Activated T-helper 9 cell treated with anti-CD3 and anti-CD28 coated beads, Interleukin-2, amount 50 U/mL, for 16 hours (primary cell): ENCODE measurements around the gene CRB1.
"Not testable (repeated sequence)": the region's sequence is repeated elsewhere in the genome, so short reads cannot be mapped to it uniquely, and the experiment has no call there.

ENCODE experiments used
- DNase-seq: peaks from one replicate; pipeline ENCODE4 v3.0.0-alpha.2; 2020; ENCODE audit warnings: low read depth

CRB1 gene

DNA sequence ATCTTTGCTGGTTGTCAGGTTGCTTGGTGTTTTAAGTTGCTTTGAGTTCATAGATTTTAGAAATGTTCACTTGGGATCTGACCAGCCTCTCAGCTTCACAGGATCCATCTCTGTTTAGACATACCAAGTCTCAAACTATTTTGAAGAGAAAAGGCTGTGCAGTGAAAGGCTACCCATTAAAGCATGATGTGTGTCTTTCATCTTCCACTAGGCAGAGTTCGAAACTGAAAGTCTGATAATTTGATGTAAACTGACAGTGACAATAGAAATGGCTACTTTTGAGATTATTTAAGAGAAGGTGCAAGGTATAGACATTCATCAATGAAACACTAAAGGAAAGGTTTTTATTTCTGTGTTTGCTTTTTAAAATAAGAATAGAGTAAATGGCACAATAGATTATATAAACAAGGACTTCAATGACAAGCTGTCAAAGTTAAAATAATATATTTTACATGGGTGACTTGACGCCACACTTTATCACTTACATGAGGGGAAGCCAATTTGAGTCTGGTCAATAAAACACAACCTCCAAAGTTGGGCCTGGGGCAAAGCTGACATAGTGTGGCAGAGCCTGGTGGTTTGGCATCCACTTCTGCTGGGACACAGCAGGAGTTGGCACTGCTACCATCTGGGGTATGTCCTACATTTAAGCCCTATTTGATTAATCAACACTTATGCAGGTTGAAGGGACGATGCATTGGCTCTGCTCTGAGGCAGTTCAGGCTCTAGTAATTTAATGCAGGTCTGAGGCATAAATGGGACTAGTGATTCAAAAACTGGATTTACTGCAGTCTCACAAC, 197.7 kb downstream of the CRB1 start:
- DNase-seq = no peak

DNA sequence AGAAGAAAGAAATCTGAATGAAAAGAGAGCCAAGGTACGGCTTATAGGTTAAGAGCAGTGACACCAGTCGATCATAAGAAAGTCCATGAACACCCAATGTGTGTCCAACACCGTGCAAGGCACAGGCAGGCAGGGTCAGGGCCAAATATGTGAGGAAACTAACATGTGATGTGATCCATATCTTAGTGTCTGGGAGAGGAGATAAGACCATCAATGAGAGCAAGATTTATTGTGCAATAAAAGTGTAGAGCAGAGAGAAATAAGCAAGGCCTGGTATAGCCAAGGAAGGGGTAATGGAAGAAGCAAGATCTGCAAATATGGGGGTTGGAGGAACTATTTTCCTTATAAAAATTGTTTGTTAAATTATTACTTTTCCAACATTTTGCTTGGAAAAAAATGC, 198.8 kb downstream of the CRB1 start:
- DNase-seq = no peak

DNA sequence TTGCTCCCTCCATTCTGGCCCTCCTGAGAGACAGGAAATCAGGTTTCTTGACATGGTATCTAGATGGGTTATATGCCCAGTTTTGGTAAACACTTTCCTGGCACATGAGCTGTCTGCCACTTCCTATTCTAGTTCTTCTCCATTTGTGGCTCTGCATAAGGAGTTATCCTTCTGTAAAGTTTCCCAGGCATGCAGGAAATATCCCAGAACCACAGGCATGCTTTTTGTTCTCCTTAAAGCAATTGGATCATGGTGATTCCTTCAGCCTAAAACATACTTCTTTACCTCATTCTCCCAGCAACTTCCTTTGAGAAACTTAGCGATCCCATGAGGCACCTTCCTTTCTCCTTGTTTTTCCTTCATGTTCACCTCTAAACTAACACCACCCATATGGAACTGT, 199.8 kb downstream of the CRB1 start:
- no peak for DNase-seq

DNA sequence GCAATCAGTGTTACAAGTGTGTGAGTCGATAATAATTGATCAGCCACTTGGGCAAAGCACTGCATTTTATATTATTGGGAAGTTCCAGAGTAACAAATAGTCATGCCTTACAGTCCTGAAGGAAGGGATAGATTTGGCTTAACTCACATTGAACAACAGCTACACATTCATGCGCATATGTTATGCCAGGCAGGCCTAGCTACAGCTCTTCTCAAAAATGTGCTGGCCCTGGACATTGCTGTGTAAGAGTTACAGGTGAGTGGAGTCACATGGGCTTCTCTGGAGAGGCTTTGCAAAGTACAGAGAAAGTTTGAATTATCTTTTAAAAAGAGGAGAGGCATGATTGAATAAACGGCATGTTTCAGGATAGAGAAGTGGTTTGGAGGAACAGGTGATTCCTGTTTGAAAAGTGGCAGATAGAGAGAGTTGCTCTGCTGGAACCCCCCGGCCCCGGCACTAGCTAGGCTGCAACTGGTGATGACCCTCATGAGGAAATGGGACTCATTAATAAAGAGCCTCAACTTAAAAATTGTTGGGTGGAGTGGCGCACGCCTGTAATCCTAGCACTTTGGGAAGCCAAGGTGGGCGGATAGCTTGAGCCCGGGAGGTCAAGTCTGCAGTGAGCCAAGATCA, 200.6 kb downstream of the CRB1 start:
- no peak for DNase-seq

DNA sequence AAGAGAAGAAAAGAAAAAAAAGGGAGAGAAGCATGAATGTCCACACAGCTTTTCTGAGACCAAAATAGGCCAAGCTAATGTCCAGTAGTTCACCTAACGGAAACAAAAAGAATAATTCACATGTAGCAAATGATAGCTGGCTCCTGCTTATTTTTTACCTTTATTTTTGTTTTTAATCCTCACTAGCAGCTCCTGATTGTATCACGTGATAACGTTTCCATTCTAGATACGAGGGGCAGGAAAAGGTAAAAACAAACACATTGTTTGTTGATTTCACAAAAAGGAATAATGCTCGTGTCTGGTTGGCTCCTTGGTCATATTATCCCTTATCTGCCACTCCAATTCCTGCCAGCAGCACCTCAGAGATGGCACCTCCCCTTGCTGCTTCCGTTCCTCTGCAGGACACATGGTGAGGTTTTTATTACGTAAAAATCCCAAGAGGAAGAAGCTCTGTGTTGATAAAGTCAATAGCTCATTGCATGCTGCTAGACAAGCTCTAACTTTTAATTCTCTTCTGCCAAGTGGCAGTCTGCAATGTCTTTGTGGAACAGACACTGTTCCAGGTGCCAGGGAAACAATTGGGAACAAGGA, 201.7 kb downstream of the CRB1 start:
- no peak for DNase-seq

DNA sequence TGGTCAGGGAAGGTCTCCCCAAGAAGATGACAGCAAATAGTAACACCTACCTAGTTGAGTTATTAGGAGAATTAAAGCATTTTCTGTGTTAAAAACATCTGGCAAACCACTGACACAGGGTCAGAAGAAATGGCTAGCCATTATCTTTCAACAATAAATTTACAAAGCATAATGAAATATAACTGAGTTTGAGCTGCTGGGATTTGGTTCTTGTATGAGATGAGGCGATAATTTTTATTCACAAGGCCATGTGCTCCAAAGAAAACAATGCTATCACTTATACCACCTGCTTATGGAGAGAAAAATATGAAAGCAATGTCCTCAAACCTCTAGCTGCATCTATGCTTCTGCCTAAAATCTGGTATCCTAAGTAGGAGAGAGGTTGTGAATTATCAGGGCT, 202.3 kb downstream of the CRB1 start:
- no peak for DNase-seq

DNA sequence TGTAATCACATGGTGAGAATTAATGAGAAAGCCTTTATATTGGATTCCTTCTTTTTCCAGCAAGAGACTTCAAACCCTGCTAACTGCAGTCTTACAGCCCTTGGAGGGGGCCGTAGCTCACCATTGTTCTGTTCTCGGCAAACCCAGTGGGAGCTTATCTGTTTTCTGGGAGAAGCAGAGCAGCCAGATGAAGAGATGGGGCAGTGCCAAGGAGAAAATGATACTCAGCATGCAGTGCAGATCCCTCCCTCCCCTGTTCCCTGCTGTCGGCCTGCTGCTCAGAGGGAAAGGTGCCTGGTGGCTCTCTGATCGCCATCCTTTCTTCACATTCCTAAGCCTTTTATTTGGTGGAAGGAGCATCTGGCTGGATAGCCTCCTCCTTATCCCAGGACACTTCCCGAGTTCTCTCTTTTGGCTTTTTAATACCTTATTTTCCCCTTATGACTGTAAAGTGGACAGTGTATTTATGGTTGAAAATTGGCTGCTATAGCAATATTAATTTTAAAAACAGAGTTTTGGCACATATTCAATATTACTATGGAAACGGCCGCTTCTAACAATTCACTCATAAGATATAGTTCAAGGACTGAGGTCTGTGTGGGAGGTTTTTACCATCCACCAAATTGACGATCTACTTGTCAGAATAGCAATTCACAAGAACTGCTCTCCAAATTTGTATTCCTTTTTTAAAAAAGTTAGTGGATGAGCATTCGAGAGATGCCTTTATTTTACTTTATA, 203.4 kb downstream of the CRB1 start:
- no peak for DNase-seq

DNA sequence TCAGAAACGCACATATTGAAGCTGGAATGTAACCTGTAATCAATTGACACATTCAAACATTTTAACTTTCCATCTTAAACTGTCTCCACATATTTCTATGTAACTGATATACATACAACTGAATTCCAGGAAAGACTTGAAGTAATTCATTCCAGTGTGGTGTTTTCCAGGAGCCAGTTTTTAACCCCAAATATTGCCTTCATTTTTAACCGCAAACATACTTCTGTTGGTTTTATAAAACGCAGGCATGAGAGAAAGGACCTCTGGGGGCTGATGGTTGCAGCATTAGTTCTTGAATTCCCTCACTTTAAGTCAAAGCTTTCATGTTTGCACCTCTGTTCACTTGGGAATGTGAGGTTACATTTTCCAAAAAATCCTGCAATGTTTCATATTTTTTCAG, 204.1 kb downstream of the CRB1 start:
- no peak for DNase-seq

DNA sequence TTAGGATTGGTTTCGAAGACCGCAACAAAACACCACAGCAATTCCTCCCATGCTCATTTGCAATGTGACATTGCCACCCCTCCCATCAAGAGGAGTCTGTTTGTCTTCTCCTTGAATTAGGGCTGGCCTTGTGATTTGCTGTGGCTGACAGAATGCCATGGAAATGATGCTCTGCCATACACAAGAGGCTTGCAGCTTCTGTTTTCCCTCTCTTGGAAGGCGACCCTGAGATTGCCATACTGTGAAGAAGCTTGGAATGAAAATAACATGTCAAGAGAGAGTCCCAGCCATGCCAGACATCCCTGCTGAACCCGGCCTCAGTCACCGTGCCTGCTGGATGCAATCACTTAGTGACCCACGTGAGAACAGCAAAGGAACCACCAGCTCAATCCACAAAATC, 212.4 kb downstream of the CRB1 start:
- no peak for DNase-seq

DNA sequence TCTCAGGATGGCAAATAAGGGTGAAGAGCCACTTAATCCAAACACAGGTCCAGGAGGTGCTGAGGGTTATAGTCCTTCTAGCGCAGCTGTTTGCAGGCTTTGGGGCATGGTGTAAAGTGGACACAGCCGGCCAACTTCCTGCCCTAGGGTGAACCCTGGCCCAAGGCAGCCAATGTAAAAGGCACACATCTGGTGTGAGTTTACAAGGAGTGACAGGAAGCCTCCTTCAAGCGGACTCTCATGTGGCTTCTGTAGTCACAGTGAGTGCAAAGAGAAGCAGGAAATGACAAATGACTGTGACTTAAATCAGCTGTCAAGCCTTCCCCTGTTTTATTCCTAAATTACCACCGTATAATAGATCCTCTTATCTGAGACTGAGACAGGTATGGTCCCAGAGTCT, 213.0 kb downstream of the CRB1 start:
- no peak for DNase-seq

DNA sequence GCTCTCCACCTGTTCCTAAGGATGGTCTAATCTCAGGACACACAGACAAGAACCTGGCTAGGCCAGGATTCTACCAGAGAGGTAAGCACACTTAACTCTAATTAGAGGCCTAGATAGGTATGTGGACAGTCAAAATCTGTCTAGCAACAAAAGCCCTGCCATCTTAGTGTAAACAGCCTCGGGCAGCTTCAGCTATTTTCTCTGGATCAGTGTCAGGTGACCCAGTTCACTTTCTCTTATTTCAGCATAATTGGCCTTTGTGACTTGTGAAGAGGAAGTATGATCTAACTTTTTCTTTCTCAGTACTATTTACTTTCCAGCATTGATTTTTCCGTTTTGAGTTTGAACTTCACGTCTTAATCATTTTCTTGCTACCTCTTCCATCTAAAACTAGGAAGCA, 217.7 kb downstream of the CRB1 start:
- DNase-seq = no peak

DNA sequence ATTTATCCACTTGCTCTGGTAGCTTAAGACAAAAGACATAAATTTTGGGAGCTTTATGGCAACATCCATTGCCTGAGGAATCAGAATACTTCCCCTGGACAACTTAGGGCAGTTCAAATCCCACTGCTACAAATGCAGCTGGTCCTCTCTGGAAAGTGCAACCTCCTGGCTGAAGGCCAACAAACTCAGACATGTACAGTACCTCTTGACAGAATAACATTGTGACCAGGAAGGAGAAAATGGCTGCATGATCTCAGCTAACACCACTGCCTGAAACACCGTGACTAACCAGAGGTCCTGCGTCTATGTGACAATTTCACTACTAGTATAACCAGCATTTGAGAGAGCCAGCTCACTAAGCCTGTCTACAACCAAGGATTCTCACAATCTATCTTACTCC, 218.9 kb downstream of the CRB1 start:
- no peak for DNase-seq

DNA sequence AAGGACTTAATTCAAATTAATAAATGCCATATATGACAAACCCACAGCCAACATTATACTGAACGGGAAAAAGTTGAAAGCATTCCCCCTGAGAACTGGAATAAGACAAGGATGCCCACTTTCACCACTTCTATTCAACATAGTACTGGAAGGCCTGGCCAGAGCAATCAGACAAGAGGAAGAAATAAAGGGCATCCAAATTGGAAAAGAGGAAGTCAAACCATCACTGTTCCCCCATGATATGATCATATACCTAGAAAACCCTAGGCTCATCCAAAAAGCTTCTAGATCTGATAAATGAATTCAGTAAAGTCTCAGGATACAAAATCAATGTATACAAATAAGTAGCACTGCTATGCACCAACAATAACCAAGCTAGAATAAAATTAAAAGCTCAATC, 223.5 kb downstream of the CRB1 start:
- DNase-seq = not testable (repeated sequence)

DNA sequence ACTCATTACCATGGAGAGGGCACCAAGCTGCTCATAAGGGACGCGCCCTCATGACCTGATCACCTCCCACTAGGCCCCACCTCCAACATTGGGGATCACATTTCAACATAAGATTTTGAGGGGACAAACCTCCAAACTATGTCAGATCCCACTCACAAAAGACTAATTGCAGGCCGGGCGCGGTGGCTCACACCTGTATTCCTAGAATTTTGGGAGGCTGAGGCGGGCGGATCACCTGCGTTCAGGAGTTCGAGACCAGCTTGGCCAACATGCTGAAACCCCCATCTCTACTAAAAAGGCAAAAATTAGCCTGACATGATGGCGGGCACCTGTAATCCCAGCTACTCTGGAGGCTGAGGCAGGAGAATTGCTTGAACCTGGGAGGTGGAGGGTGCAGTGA, 228.7 kb downstream of the CRB1 start:
- DNase-seq = no peak

DNA sequence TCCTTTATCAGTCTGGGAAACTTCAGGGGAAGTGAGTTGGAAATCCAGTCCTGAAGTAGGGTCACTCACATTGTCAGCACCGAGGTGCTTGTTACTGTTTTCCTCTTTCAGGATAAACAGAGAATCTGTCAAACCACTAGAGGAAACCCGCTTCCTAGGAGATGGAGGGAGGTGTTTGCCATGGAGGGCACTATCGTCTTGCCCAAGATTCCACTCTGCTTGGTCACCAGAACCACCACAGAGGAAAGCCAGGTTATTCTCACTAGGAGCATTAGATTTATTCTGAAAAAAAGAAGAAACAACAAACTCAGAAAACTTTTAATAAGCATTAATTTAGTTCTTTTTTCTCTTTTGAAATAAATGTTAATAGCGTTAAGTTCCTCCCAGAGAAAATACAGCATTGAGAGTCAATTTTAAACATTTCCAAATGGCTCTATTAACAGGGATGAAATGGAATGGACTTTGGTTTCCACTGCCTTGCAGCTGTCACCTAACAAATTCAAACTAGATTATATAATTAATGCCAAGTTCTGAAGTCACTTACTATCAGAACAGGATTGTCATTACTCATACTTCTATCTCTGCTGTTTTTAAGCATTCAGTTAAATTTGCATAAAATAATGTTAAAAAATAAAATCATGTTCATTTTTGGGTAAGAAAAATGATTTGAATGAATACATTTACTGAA, 242.8 kb downstream of the CRB1 start:
- no peak for DNase-seq

DNA sequence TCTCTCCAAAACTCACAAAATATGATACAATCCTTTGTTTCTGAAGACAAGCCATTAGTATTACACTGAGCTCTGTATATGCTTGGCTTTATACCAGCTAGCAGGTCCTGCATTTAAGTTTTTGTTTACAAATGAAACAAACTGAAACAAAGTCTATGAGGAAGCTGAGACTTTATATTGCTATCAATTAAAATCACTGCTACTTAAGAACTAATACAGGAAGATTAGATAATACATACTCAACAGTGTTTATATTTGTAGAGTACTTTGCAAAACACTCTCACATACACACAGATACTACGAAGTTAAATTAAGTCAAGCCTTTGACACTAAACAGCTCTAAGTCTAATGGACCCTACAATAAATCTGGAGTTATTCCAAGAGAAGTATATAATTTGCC, 247.4 kb downstream of the CRB1 start:
- DNase-seq = no peak

DNA sequence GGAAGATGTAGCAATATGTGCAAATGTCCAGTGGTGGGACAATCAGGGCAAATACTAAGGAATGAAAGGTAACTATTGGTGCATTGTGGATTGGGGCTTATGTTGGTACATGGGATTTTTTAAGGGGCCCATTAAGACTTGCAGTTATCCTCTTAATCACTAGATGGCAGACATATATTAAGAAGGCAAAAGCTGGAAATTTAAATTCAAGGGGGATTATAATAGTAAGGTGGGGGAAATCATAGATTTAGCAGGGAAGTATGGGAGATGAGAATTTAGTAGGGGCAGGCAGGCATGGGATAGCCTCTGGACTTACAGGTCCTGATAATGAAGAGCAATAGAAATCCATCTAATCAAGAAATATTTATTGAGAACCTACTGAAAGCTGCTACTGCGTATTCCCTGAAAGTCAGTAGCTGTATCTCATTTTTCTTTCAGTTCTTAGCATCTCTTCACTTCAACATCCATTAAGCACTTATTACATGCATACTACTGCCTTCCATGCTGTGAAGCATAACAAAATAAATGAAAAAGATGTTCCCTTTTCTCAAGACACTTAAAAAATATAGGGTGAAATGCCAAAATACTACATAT, 251.8 kb downstream of the CRB1 start:
- DNase-seq = no peak

DNA sequence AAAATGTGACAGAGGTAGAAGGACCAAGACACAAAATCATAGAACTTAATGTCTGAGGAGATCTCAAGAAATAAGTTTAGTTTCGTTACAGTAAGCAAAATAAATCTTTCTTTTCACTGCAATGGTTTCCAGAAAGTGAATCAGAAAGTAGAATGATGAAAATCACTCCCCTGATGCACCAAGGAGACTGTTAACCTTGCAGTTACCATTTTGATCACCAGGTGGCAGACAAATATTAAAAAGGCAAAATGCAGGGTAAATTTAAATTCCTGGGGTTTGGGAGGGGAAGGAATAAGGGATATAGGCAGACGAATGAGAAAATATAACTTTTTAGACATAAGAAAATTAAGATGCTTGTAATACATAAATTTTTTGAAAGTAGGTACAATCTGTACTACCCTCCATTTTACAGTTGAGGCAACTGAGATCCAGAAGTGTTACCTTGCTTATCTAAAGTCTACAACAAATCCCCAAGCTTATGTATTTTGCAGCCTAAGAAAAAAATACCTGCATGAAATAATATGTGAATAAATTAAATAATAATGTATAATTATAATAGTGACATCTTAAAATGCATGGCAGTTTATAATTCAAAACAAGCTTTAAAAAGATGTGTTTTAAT, 253.2 kb downstream of the CRB1 start:
- DNase-seq = no peak

DNA sequence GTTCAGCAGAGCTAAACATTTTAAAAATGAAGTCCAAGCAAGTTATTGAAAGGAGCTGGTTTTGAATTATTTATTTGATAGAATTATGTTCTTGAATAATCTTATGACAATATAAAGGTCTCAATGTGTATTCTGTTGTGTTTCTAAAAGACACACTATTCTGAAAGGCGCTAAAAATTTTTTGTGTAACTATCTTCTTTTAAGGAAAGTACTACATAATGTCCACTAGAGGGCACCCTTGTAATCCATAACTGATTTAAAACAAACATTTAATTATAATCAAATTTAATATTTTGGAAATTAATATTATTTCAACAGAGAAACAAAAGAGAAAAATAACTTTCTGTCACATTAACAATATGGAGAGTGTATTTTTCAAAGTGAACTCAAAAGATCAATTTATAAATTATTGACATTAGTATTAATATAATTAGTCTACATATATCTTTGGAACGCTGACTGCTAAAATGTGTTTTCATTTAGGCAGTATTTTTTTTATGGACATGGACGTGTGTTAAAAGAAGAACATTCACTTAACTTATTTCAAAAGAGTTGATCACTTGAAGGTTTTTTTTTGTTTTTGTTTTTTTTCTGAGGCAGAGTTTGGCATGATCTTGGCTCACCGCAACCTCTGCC, 258.8 kb downstream of the CRB1 start:
- no peak for DNase-seq
